Muscle layer of duodenum (tissue), 2 donors: ENCODE measurements around the gene KRT73.

Experiments used
- H3K27ac ChIP-seq: one replicate; pipeline ENCODE4 v1.7.0; 2013; ENCODE audit warnings: mild to moderate bottlenecking, low read length
- H3K27me3 ChIP-seq: one replicate; pipeline ENCODE4 v1.7.0; 2013; ENCODE audit warnings: low read depth, mild to moderate bottlenecking, control low read depth, low read length
- H3K36me3 ChIP-seq, 2 donors: one replicate each; pipeline ENCODE4 v1.7.0; 2013; ENCODE audit warnings: low read length in 2 of 2, control low read depth in 1 of 2, mild to moderate bottlenecking in 1 of 2; ENCODE audit not compliant: insufficient read depth in 2 of 2, control insufficient read depth in 1 of 2
- H3K4me1 ChIP-seq, 2 donors: one replicate each; pipeline ENCODE4 v1.7.0; 2013; ENCODE audit warnings: low read length in 2 of 2, mild to moderate bottlenecking in 2 of 2, control low read depth in 1 of 2, moderate library complexity in 1 of 2; ENCODE audit not compliant: insufficient read depth in 2 of 2, control insufficient read depth in 1 of 2
- H3K4me3 ChIP-seq, 2 donors: one replicate each; pipeline ENCODE4 v1.7.0; 2013; ENCODE audit warnings: low read length in 2 of 2, low read depth in 1 of 2, mild to moderate bottlenecking in 1 of 2
- H3K9me3 ChIP-seq, 2 donors: one replicate each; pipeline ENCODE4 v1.7.0; 2013; ENCODE audit warnings: low read length in 2 of 2, control low read depth in 1 of 2, mild to moderate bottlenecking in 1 of 2; ENCODE audit not compliant: control insufficient read depth in 1 of 2
- donor health status: healthy.

The KRT73 gene

GRCh38 chr12:52616680-52617402 is 1.5 kb downstream of the KRT73 start:
- H3K27ac ChIP-seq, result no peak overlapping the region
- H3K9me3 ChIP-seq, result no peaks in the 10 kb centered on the region

GRCh38 chr12:52615912-52616311 is 2.4 kb downstream of the KRT73 start:
- Histone ChIP-seq H3K27ac (no peak overlapping the region), H3K27me3 (no peaks in the 10 kb centered on the region), H3K4me1 (no peaks in the 10 kb centered on the region), H3K36me3 (no peaks in the 10 kb centered on the region), H3K4me3 (no peak overlapping the region), H3K9me3 (no peaks in the 10 kb centered on the region)

More at GRCh38 chr12:52616680-52617402, 1.5 kb downstream of the KRT73 start:
- H3K4me1 ChIP-seq, result no peaks in the 10 kb centered on the region
- no peaks in the 10 kb centered on the region for H3K36me3 ChIP-seq
- no peak overlapping the region for H3K4me3 ChIP-seq
- no peaks in the 10 kb centered on the region for H3K27me3 ChIP-seq

DNA sequence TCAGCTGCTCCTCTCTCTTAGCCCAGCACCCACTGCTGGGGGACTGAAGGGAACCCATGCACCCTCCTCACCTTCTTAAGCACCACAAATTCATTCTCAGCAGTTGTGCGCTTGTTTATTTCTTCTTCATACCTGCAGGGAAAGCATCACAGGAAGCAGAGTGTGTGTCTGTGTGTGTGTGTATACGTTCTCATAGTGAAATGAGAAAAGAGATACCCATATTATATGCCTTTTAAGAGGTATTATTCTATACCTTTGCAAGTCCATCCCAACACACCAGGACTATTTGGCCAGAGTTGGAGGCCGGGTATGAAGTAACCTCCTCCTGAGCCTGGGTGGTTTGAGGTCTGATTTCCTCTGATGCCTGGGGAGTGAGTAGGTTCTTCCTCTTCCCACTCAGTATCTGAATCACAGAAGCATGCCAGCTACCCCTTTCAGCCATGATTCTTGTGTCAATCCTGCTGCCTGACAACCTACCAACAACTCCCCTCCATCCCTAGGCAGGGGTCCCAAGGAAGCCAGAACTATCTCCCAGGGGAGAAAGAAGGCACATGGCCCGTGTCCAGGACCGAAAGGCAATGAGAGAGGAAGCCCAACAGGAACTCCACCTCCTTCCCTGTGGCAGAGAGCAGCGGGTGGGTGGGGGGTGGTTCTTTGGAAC is 3.0 kb downstream of the KRT73 start:
- Histone ChIP-seq H3K27ac (no peak overlapping the region), H3K36me3 (no peaks in the 10 kb centered on the region), H3K9me3 (no peaks in the 10 kb centered on the region), H3K4me3 (no peak overlapping the region), H3K27me3 (no peaks in the 10 kb centered on the region), H3K4me1 (no peaks in the 10 kb centered on the region)

DNA sequence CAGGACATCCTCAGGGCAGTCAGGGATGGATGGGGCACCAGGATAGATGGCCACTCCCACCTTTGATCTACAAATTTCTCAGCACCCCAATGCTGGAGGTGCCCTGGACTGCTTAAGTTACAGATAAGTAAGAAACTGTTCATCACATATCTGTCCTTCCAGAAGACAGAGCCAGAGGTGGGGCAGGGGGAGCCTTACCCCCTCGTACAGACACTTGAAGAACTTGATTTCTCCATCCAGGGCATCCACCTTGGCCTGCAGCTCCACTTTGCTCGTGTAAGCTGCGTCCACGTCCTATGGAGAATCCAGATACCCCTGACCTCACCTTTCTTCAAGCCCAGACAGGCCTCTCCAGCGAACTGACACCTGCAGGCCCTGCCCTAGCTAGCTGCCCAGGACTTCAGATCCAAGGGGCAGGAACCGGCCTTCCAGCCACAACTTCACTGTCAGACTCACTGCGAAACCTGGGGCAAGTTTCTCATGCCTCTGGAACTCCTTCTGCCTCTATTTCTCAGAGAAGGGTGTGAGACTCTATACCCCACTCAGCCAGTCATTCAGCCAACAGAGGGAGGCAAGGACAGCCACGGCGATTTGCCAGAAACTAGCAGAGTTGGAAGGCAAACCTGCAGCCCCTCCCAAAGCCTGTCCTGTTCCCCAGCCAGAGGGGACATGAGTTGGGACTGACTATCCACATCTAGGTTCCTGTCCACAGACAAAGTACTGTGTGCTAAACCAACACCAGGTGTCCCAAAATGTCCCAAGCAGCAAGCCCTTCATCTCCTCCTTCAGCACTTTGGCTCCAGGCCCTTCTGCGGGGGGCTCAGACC is 3.8 kb downstream of the KRT73 start:
- H3K36me3 ChIP-seq, result no peaks in the 10 kb centered on the region
- no peaks in the 10 kb centered on the region for H3K27me3 ChIP-seq
- H3K4me3 ChIP-seq, result no peak overlapping the region
- no peaks in the 10 kb centered on the region for H3K9me3 ChIP-seq
- no peak overlapping the region for H3K27ac ChIP-seq
- no peaks in the 10 kb centered on the region for H3K4me1 ChIP-seq

DNA sequence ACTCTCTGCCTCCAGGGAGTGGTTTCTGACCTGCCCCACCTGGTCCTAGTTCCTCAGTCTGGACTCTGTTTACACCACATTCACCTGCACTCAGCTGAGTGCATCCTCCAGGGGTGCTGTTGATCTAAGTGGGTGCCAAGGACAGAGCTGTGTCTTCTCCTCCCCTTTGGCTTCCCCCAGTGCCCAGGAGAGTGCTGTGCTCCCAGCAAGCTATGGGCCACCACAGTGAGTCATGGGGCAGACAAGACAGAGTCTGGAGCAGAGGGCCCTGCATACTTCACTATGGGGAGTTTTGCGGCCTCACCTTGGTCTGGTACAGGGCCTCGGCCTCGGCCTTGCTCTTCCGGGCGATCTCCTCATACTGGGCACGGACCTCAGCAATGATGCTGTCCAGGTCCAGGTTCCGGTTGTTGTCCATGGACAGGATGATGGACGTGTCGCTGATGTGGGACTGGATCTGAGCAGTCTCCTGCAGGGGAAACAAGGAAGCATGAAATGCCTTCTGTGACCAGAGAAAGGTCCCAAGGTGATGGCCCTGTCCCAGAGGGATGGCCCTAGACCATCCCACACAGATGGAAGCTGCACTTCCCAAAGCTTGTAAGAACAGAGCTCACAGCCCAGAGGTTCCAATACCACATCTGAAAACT is 4.9 kb downstream of the KRT73 start:
- Histone ChIP-seq H3K9me3 (no peaks in the 10 kb centered on the region), H3K27me3 (no peaks in the 10 kb centered on the region), H3K27ac (no peak overlapping the region), H3K4me1 (no peaks in the 10 kb centered on the region), H3K4me3 (no peak overlapping the region), H3K36me3 (no peaks in the 10 kb centered on the region)

GRCh38 chr12:52612431-52613383 is 5.7 kb downstream of the KRT73 start:
- H3K27me3 ChIP-seq, result no peaks in the 10 kb centered on the region
- H3K9me3 ChIP-seq, result no peaks in the 10 kb centered on the region
- no peaks in the 10 kb centered on the region for H3K36me3 ChIP-seq
- H3K27ac ChIP-seq, result no peak overlapping the region
- H3K4me1 ChIP-seq, result no peaks in the 10 kb centered on the region
- no peak overlapping the region for H3K4me3 ChIP-seq

GRCh38 chr12:52611080-52611468 is 7.3 kb downstream of the KRT73 start:
- H3K36me3 ChIP-seq, result no peaks in the 10 kb centered on the region
- H3K27ac ChIP-seq, result no peak overlapping the region
- no peaks in the 10 kb centered on the region for H3K27me3 ChIP-seq

DNA sequence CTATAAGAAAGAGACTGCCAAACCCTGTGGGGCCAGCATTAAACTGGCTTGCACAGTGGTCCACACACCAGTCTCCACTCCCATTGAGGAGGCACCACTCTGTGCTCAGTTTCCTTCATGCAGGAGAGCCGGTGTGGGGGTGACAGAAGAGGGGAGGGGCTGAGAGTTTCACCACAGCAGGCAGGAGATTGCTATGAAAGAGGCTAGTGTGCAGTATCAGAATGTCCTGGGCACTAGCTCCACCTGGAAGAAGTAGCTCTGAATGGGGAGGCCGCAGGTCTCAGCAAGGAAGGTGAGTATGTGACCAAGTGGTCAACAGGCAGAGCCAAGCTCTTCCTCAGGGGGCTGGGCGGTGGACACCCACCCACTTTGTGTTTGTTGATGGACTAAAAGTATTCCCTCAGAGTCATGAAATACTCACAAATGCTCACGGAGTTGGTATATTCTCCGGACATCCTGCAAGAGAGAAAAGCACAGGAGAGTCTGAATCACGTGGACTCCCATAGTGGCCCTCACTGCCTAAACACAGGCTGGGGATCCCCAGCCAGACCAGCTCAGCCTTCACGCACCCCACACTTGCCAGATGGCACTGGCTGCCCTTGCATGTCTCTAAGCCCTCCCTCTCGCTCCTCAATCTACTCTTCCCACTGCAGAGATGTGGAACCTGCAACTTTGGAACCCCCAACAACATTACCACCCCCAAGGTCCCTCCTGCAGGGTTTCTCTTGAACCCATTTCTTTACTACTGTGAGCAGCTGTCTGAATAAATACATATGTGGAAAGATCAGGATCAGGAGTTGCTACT is 9.3 kb downstream of the KRT73 start:
- no peaks in the 10 kb centered on the region for H3K36me3 ChIP-seq
- no peak overlapping the region for H3K27ac ChIP-seq
- H3K27me3 ChIP-seq, result no peaks in the 10 kb centered on the region
- no peaks in the 10 kb centered on the region for H3K9me3 ChIP-seq
- no peak overlapping the region for H3K4me3 ChIP-seq
- no peaks in the 10 kb centered on the region for H3K4me1 ChIP-seq

More at GRCh38 chr12:52611080-52611468, 7.3 kb downstream of the KRT73 start:
- Histone ChIP-seq H3K9me3 (no peaks in the 10 kb centered on the region), H3K4me1 (no peaks in the 10 kb centered on the region), H3K4me3 (no peak overlapping the region)

- Histone ChIP-seq H3K27ac (no peak overlapping the region), H3K4me3 (no peak overlapping the region), H3K27me3 (no peaks in the 10 kb centered on the region), H3K36me3 (no peaks in the 10 kb centered on the region), H3K9me3 (no peaks in the 10 kb centered on the region), H3K4me1 (no peaks in the 10 kb centered on the region)
These were observed 10.2 kb downstream of the KRT73 start for GRCh38 chr12:52608161-52608560.

GRCh38 chr12:52607314-52607713 is 11.0 kb downstream of the KRT73 start:
- peaks cover 6% of the 10 kb centered on the region for H3K27me3 ChIP-seq
- H3K36me3 ChIP-seq, result no peaks in the 10 kb centered on the region
- no peak overlapping the region for H3K4me3 ChIP-seq
- H3K27ac ChIP-seq, result no peak overlapping the region
- H3K9me3 ChIP-seq, result no peaks in the 10 kb centered on the region
- no peaks in the 10 kb centered on the region for H3K4me1 ChIP-seq
